Limb (tissue), 2 donors: ENCODE results near the gene MSANTD3.
A peak's percentile ranks its signal among the peaks of the same experiment; 100 is the strongest.

Source experiments
- DNase-seq, 2 donors: peaks; one replicate each; pipeline ENCODE4 v3.0.0-alpha.2; 2016; ENCODE audit errors: extremely low spot score in 2 of 2

MSANTD3 gene

GRCh38 chr9:100465274-100465673 lies 38.3 kb downstream of the MSANTD3 start:
- no peak for DNase-seq

GRCh38 chr9:100465761-100466160 lies 38.8 kb downstream of the MSANTD3 start:
- DNase-seq = no peak

- DNase-seq = no peak
These were observed 39.4 kb downstream of the MSANTD3 start for GRCh38 chr9:100466171-100466828.

GRCh38 chr9:100466829-100467221 lies 39.9 kb downstream of the MSANTD3 start:
- no peak for DNase-seq

GRCh38 chr9:100468041-100468440 lies 41.1 kb downstream of the MSANTD3 start:
- no peak for DNase-seq

- no peak for DNase-seq
These were observed 45.3 kb downstream of the MSANTD3 start for GRCh38 chr9:100472268-100472667.

GRCh38 chr9:100472788-100473275 lies 45.9 kb downstream of the MSANTD3 start, which contains the start of gene TMEFF1:
TMEFF1 (plus strand) TSS chr9:100473149; CDS start chr9:100473545, 396 bp downstream.
- peak; percentile 44 to 88 for DNase-seq

- DNase-seq = peak; percentile 16 to 72
These were observed 46.5 kb downstream of the MSANTD3 start for GRCh38 chr9:100473276-100474081.

- no peak for DNase-seq
These were observed 47.4 kb downstream of the MSANTD3 start for GRCh38 chr9:100474082-100474923.

GRCh38 chr9:100474924-100475276 lies 48.0 kb downstream of the MSANTD3 start:
- DNase-seq = no peak

GRCh38 chr9:100477241-100477640 lies 50.3 kb downstream of the MSANTD3 start:
- DNase-seq = peak in 1 of 2 donors; percentile 24

- DNase-seq = no peak
These were observed 51.2 kb downstream of the MSANTD3 start for GRCh38 chr9:100478192-100478591.

GRCh38 chr9:100479820-100480219 lies 52.9 kb downstream of the MSANTD3 start:
- DNase-seq = no peak

- no peak for DNase-seq
These were observed 58.3 kb downstream of the MSANTD3 start for GRCh38 chr9:100485196-100485595.

- DNase-seq = no peak
These were observed 59.7 kb downstream of the MSANTD3 start for GRCh38 chr9:100486479-100487176.

- DNase-seq = no peak
These were observed 61.2 kb downstream of the MSANTD3 start for GRCh38 chr9:100488177-100488576.

- DNase-seq = no peak
These were observed 62.9 kb downstream of the MSANTD3 start for GRCh38 chr9:100489836-100490235.

GRCh38 chr9:100492952-100493351 lies 66.0 kb downstream of the MSANTD3 start:
- no peak for DNase-seq

GRCh38 chr9:100498592-100498991 lies 71.6 kb downstream of the MSANTD3 start:
- no peak for DNase-seq

GRCh38 chr9:100499460-100499859 lies 72.5 kb downstream of the MSANTD3 start:
- DNase-seq = no peak

- no peak for DNase-seq
These were observed 72.9 kb downstream of the MSANTD3 start for GRCh38 chr9:100499866-100500265.
